SIG-M5 treated with dmso at 0.1 percent for 504 hours (cell line): ENCODE data around the gene CTNNA3.

Experiments used
- DNase-seq: peaks from one replicate; lab custom pipeline; 2025; ENCODE audit not compliant: unreplicated experiment; lab: John Stamatoyannopoulos, UW

The CTNNA3 gene

GRCh38 chr10:65893676-65894075, 1802.3 kb downstream of the CTNNA3 start:
- no peak for DNase-seq

- no peak for DNase-seq
Measured at GRCh38 chr10:65892284-65892683, 1803.7 kb downstream of the CTNNA3 start.

DNA sequence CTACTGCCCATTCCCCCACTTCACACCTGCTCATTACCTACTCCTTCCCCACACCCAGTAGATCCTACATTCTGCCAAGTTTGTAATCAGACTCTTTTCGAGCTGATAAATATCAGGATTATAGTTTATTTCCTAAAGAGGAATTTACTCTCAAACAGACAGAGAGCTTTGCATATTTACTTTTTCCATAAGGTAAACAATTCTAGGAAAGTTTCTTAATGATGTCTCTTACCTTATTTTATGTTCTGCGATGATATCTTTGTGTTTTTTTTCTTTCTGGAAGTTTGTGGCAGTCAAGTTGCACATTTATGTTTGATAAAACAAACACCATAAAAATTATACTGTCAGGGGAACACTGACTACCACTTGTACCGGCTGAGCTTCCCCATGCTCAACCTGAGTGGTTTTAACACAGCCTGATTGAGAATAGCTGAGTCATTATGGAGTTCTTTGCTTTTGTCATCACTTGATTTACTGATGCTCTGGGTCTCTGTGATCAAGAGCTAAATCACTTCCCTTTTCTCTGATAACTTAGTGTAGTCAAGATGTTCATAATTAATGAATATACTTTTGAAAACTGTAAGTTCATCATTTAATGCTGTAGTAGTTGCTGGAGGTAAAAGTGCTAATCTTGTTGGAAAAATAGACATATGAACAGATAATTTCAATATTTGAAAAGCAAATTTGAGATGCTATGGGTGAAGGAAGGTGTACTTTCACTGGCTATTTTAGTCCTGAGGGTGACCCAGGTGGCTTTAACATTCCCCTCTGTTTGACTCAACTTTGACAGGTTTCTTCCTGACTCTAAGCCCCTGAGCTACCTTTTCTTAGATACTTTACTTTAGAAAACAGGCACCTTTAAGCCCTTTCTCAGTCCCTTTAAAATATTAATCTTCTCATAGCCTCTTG, 1804.7 kb downstream of the CTNNA3 start:
- peak; percentile 23 for DNase-seq

GRCh38 chr10:65864529-65864928, 1831.5 kb downstream of the CTNNA3 start:
- DNase-seq = no peak

DNA sequence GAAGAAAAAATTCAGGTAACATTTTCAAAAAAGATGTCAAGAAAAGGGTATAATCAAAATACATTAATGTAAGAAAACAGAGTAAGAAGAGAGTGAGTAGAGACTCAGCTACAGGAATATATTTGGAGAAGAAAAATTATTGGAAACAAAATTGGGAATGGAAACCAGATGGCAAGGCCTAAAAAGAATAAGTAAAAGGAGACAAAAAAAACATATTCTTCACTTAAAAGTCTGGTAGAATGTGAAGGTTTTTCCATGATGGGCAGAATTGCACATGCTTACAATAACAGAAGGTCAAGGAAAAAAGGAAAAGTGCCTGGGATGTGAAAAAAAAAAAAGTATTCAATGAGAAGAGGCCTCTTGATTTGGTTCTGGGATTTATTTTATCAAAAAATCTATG, 1832.0 kb downstream of the CTNNA3 start:
- DNase-seq = no peak
